ENCODE results near the gene TPSG1. TPM values are rescaled to one million over a fixed set of nuclear protein-coding genes. Genes with fewer than 3 reads are reported as not detected.

The TPSG1 gene
- total RNA-seq, 2 donors from 2014 or later = not detected

DNA sequence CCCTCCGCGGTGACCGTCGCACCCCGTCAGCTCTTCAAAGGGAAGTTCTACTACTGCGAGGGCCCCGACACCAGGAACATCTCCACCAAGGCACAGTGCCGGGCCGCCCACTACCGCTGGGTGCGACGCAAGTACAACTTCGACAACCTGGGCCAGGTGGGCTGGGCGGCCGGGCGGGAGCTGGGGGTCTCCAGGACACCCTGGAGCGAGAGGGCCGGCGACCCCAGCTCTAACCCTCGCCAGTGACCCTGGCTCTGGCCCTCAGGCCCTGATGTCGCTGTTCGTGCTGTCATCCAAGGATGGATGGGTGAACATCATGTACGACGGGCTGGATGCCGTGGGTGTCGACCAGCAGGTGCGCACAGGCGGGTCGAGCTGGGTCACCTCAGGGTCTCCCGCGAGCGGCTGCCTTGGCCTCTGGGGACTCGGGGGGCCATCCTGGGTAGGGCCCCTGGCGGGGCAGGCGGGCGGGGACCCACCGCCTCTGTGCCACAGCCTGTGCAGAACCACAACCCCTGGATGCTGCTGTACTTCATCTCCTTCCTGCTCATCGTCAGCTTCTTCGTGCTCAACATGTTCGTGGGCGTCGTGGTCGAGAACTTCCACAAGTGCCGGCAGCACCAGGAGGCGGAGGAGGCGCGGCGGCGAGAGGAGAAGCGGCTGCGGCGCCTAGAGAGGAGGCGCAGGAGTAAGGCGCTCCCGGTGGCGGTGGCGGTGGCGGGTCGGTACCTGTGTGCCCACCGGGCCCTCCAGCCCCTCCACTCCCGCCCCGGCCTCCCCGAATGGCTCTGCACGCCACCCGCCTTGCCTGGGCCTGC, 13.4 kb downstream of the TPSG1 start:
- no peak overlapping the region for H3K4me3 Mint-ChIP-seq
- no peaks in the 10 kb centered on the region for H3K4me1 ChIP-seq (ENCODE audit: control insufficient read depth, insufficient read depth, low read length)
- no peak overlapping the region for H3K27ac ChIP-seq (ENCODE audit: low read depth, low read length)
- no peak overlapping the region for H3K9ac ChIP-seq (ENCODE audit: extremely low read depth, low read length, poor library complexity, severe bottlenecking)
- H3K36me3 Mint-ChIP-seq (ENCODE audit: low read depth) = peaks cover 10% of the 10 kb centered on the region
- no peaks in the 10 kb centered on the region for H3K27me3 Mint-ChIP-seq (ENCODE audit: insufficient read depth)
- DNase-seq = no peak
- H3K27me3 ChIP-seq (ENCODE audit: control insufficient read depth, insufficient read depth, low read length, poor library complexity, severe bottlenecking) = no peaks in the 10 kb centered on the region
- WGBS, 2 experiments (ENCODE audit: insufficient coverage in 1 of 2, insufficient read length in 1 of 2) = 94 to 95% methylated on average over 39 to 65 of the region's 65 CpGs
- no peak overlapping the region for H3K27ac Mint-ChIP-seq
- TF ChIP-seq, protein P1, sequence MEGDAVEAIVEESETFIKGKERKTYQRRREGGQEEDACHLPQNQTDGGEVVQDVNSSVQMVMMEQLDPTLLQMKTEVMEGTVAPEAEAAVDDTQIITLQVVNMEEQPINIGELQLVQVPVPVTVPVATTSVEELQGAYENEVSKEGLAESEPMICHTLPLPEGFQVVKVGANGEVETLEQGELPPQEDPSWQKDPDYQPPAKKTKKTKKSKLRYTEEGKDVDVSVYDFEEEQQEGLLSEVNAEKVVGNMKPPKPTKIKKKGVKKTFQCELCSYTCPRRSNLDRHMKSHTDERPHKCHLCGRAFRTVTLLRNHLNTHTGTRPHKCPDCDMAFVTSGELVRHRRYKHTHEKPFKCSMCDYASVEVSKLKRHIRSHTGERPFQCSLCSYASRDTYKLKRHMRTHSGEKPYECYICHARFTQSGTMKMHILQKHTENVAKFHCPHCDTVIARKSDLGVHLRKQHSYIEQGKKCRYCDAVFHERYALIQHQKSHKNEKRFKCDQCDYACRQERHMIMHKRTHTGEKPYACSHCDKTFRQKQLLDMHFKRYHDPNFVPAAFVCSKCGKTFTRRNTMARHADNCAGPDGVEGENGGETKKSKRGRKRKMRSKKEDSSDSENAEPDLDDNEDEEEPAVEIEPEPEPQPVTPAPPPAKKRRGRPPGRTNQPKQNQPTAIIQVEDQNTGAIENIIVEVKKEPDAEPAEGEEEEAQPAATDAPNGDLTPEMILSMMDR (conservative IDR thresholded peaks at IDR 0.05) = no peak
- H3K4me3 ChIP-seq (ENCODE audit: low read length) = no peak overlapping the region
- no peaks in the 10 kb centered on the region for H3K9me3 ChIP-seq (ENCODE audit: control insufficient read depth, low read length)
- peaks cover 7% of the 10 kb centered on the region for H3K36me3 ChIP-seq (ENCODE audit: control insufficient read depth, insufficient read depth, low read length)
- H3K4me1 Mint-ChIP-seq = no peaks in the 10 kb centered on the region
- H3K9me3 Mint-ChIP-seq = no peaks in the 10 kb centered on the region

DNA sequence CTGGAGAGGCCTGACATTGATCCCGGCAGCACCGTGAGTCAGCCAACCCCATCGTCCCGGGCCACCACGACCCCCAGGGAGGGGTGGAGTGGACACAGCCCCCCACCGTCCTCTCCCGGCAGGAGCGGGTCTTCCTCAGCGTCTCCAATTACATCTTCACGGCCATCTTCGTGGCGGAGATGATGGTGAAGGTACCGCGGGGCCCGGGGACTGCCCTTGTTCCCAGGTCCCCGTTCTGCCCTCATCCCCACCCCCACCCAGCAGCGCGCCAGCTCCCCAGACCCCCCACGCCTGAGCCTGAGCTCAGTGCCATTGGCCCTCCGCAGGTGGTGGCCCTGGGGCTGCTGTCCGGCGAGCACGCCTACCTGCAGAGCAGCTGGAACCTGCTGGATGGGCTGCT, 14.6 kb downstream of the TPSG1 start:
- H3K27me3 Mint-ChIP-seq (ENCODE audit: insufficient read depth) = no peaks in the 10 kb centered on the region
- no peaks in the 10 kb centered on the region for H3K4me1 Mint-ChIP-seq
- H3K4me3 ChIP-seq (ENCODE audit: low read length) = no peak overlapping the region
- TF ChIP-seq, protein P1 (conservative IDR thresholded peaks at IDR 0.05) = no peak
- no peak overlapping the region for H3K27ac ChIP-seq (ENCODE audit: low read depth, low read length)
- no peaks in the 10 kb centered on the region for H3K9me3 ChIP-seq (ENCODE audit: control insufficient read depth, low read length)
- H3K4me3 Mint-ChIP-seq = no peak overlapping the region
- no peaks in the 10 kb centered on the region for H3K27me3 ChIP-seq (ENCODE audit: control insufficient read depth, insufficient read depth, low read length, poor library complexity, severe bottlenecking)
- DNase-seq = no peak
- H3K27ac Mint-ChIP-seq = no peak overlapping the region
- no peaks in the 10 kb centered on the region for H3K9me3 Mint-ChIP-seq
- 89 to 97% methylated on average over 8 to 23 of the region's 23 CpGs for WGBS, 2 experiments (ENCODE audit: insufficient coverage in 1 of 2, insufficient read length in 1 of 2)
- H3K4me1 ChIP-seq (ENCODE audit: control insufficient read depth, insufficient read depth, low read length) = no peaks in the 10 kb centered on the region
- peaks cover 11% of the 10 kb centered on the region for H3K36me3 Mint-ChIP-seq (ENCODE audit: low read depth)
- peaks cover 7% of the 10 kb centered on the region for H3K36me3 ChIP-seq (ENCODE audit: control insufficient read depth, insufficient read depth, low read length)
- H3K9ac ChIP-seq (ENCODE audit: extremely low read depth, low read length, poor library complexity, severe bottlenecking) = no peak overlapping the region

DNA sequence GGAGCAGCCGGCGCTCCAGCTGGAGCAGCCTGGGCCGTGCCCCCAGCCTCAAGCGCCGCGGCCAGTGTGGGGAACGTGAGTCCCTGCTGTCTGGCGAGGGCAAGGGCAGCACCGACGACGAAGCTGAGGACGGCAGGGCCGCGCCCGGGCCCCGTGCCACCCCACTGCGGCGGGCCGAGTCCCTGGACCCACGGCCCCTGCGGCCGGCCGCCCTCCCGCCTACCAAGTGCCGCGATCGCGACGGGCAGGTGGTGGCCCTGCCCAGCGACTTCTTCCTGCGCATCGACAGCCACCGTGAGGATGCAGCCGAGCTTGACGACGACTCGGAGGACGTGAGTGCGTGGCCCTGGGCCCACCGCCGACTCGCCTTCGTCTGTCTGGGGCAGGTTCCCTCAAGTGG, 16.0 kb downstream of the TPSG1 start:
- H3K4me3 Mint-ChIP-seq = no peak overlapping the region
- H3K36me3 Mint-ChIP-seq (ENCODE audit: low read depth) = peaks cover 15% of the 10 kb centered on the region
- H3K27me3 ChIP-seq (ENCODE audit: control insufficient read depth, insufficient read depth, low read length, poor library complexity, severe bottlenecking) = no peaks in the 10 kb centered on the region
- TF ChIP-seq, protein P1 (conservative IDR thresholded peaks at IDR 0.05) = no peak
- no peaks in the 10 kb centered on the region for H3K4me1 ChIP-seq (ENCODE audit: control insufficient read depth, insufficient read depth, low read length)
- H3K36me3 ChIP-seq (ENCODE audit: control insufficient read depth, insufficient read depth, low read length) = peaks cover 7% of the 10 kb centered on the region
- no peaks in the 10 kb centered on the region for H3K4me1 Mint-ChIP-seq
- DNase-seq = no peak
- no peak overlapping the region for H3K27ac ChIP-seq (ENCODE audit: low read depth, low read length)
- H3K9me3 ChIP-seq (ENCODE audit: control insufficient read depth, low read length) = no peaks in the 10 kb centered on the region
- no peak overlapping the region for H3K27ac Mint-ChIP-seq
- no peaks in the 10 kb centered on the region for H3K9me3 Mint-ChIP-seq
- no peak overlapping the region for H3K4me3 ChIP-seq (ENCODE audit: low read length)
- no peaks in the 10 kb centered on the region for H3K27me3 Mint-ChIP-seq (ENCODE audit: insufficient read depth)
- no peak overlapping the region for H3K9ac ChIP-seq (ENCODE audit: extremely low read depth, low read length, poor library complexity, severe bottlenecking)
- WGBS, 2 experiments (ENCODE audit: insufficient coverage in 1 of 2, insufficient read length in 1 of 2) = 95 to 96% methylated on average over 26 to 43 of the region's 43 CpGs

Data from endodermal cell (in vitro differentiated cells).